Esophagus squamous epithelium (tissue), 5 donors: ENCODE data around the gene POU3F3. TPM values are rescaled to one million over a fixed set of nuclear protein-coding genes. Genes with fewer than 3 reads are reported as not detected.

ENCODE experiments used
- DNase-seq: peaks from one replicate; lab custom pipeline; 2025; lab: John Stamatoyannopoulos, UW
- H3K27ac ChIP-seq, 4 donors: fragments of 200-600 bp; sonication (generic); one replicate each; pipeline ENCODE4 v1.5.1; 2016 to 2019; ENCODE audit warnings: mild to moderate bottlenecking in 1 of 4
- H3K27me3 ChIP-seq, 4 donors: fragments of 200-600 bp; sonication (generic); 1 replicate in 3 of 4; 2 replicates in 1 of 4; pipeline versions ENCODE4 v1.5.1 to v1.6.0; 2017 to 2021; ENCODE audit warnings: antibody characterized with exemption in 1 of 4
- H3K36me3 ChIP-seq, 3 donors: fragments of 200-600 bp; sonication (generic); one replicate each; pipeline ENCODE4 v1.5.1; 2016 to 2019
- H3K4me1 ChIP-seq, 3 donors: fragments of 200-600 bp; sonication (generic); one replicate each; pipeline ENCODE4 v1.5.1; 2017 to 2019
- H3K4me3 ChIP-seq, 4 donors: fragments of 200-600 bp; sonication (generic); 1 replicate in 3 of 4; 2 replicates in 1 of 4; pipeline ENCODE4 v1.5.1; 2016 to 2019; ENCODE audit warnings: mild to moderate bottlenecking in 2 of 4, moderate library complexity in 1 of 4
- H3K9me3 ChIP-seq, 3 donors: fragments of 200-600 bp; sonication (generic); one replicate each; pipeline ENCODE4 v1.5.1; 2016 to 2019
- POLR2A ChIP-seq, 4 donors: fragments of 450-650 bp; IDR thresholded peaks; one replicate each; pipeline ENCODE4 v1.6.1; 2017; ENCODE audit warnings: antibody characterized with exemption in 4 of 4, mild to moderate bottlenecking in 4 of 4, moderate library complexity in 3 of 4
- WGBS, 2 donors: methylation state at CpG; one replicate each; pipeline ENCODE4 v1.1.5; 2018; 5-methylcytosine and 5-hydroxymethylcytosine counted together
- intact Hi-C: fragments of 100-400 bp; cut with DNase I; formaldehyde crosslinking; loops from one replicate; pipeline ENCODE4 v1.15.0; 2022
- total RNA-seq, 4 donors: library from RNA; depleted of rRNA; stranded (reverse); fragments of >200 nt; gene quantifications; one replicate each; pipeline ENCODE4 v1.1.0, GENCODE V29; 2016
- TF ChIP-seq, protein P1 (sequence below), 6 experiments: fragments of 450-650 bp in 4 of 6; fragments of 200-600 bp in 2 of 6; sonication (generic) in 2 of 6; IDR thresholded peaks; one replicate each; pipeline ENCODE4 v1.5.1; 2016 to 2019; ENCODE audit warnings: antibody characterized with exemption in 6 of 6, mild to moderate bottlenecking in 4 of 6, moderate library complexity in 4 of 6
- donor health status: DM: yes; HTN: yes; CAD: no.

POU3F3 gene
- total RNA-seq, 4 donors from 2014 or later: 0.09 TPM; not detected in 3

DNA sequence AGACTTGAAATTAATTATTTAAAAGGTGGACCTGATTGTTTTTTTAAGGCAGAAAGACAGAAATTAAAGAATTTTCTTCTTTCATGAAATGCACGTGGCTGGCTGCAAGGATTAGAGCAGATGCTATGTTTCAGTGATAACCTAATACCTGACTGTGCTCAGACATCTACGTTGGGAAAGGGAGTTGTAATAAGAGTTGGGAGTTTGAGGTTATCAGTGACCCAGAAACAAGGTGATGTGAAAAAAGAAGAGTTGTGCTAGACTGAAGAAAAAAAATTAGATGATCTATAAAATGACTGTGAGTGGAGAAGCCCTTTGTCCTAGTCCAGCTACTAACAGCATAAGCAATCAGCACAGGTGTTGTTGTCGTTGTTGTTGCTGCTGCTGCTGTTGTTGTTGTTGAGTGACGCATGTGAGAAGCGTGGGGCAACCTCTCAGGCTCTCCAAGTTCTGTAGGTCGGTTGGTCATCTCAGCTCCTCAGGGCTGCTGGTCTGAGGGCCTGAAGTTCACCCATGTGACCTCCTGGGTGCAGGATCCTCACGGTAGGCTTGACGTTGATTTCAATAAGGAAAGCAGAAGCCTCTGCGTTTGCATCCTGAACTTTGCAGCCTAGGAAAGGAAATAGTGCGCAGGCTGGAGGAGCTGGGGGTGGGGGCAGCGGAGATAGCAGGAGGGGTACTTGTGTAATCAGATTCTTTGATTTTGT lies 7.6 kb downstream of the POU3F3 start:
- no peak for TF ChIP-seq POLR2A (IDR thresholded peaks at IDR 0.05)
- TF ChIP-seq, protein P1, sequence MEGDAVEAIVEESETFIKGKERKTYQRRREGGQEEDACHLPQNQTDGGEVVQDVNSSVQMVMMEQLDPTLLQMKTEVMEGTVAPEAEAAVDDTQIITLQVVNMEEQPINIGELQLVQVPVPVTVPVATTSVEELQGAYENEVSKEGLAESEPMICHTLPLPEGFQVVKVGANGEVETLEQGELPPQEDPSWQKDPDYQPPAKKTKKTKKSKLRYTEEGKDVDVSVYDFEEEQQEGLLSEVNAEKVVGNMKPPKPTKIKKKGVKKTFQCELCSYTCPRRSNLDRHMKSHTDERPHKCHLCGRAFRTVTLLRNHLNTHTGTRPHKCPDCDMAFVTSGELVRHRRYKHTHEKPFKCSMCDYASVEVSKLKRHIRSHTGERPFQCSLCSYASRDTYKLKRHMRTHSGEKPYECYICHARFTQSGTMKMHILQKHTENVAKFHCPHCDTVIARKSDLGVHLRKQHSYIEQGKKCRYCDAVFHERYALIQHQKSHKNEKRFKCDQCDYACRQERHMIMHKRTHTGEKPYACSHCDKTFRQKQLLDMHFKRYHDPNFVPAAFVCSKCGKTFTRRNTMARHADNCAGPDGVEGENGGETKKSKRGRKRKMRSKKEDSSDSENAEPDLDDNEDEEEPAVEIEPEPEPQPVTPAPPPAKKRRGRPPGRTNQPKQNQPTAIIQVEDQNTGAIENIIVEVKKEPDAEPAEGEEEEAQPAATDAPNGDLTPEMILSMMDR (IDR thresholded peaks at IDR 0.05): no peak
- no peaks in the 10 kb centered on the region for H3K9me3 ChIP-seq
- H3K27ac ChIP-seq: no peak overlapping the region
- H3K4me1 ChIP-seq: peaks cover 3 to 38% (median 9%) of the 10 kb centered on the region in 3 donors
- peaks cover 26 to 100% (median 53%) of the 10 kb centered on the region in 4 donors for H3K27me3 ChIP-seq
- WGBS, 2 donors: 10 to 11% methylated on average over 11 of the region's 11 CpGs
- H3K36me3 ChIP-seq: no peaks in the 10 kb centered on the region
- no peak for DNase-seq
- peak overlapping the region in 1 of 4 donors; percentile 6 for H3K4me3 ChIP-seq
- intact Hi-C loops: no loop called here

GRCh38 chr2:104862058-104862941 lies 8.4 kb downstream of the POU3F3 start:
- Histone ChIP-seq H3K4me3 (peak overlapping the region in 1 of 4 donors; percentile 6), H3K9me3 (no peaks in the 10 kb centered on the region), H3K27ac (no peak overlapping the region), H3K4me1 (peaks cover 0 to 34% (median 5%) of the 10 kb centered on the region in 3 donors), H3K36me3 (no peaks in the 10 kb centered on the region), H3K27me3 (peaks cover 21 to 100% (median 55%) of the 10 kb centered on the region in 4 donors)
- intact Hi-C loops: no loop called here
- no peak for DNase-seq
- TF ChIP-seq, protein P1 (IDR thresholded peaks at IDR 0.05): no peak
- TF ChIP-seq POLR2A (IDR thresholded peaks at IDR 0.05): no peak
- 3 to 8% methylated on average over 9 to 23 of the region's 60 CpGs for WGBS, 2 donors

DNA sequence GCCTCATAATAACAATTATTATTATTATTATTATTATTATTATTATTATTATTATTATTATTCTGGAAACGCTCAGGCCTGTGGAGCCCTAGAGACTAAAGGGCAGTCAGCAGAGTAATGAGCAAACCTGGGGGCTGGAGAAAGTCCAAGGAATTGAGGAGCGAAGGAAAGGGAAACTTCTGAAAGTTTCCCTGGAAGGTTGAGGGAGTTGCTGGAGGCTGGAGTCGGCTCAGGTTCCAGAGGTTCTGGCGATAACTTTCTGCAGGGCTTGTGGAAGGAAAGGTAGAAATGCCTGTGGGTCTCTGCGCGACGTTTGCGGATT lies 9.2 kb downstream of the POU3F3 start:
- intact Hi-C loops: no loop called here
- WGBS, 2 donors: 14 to 23% methylated on average over 7 to 8 of the region's 8 CpGs

DNA sequence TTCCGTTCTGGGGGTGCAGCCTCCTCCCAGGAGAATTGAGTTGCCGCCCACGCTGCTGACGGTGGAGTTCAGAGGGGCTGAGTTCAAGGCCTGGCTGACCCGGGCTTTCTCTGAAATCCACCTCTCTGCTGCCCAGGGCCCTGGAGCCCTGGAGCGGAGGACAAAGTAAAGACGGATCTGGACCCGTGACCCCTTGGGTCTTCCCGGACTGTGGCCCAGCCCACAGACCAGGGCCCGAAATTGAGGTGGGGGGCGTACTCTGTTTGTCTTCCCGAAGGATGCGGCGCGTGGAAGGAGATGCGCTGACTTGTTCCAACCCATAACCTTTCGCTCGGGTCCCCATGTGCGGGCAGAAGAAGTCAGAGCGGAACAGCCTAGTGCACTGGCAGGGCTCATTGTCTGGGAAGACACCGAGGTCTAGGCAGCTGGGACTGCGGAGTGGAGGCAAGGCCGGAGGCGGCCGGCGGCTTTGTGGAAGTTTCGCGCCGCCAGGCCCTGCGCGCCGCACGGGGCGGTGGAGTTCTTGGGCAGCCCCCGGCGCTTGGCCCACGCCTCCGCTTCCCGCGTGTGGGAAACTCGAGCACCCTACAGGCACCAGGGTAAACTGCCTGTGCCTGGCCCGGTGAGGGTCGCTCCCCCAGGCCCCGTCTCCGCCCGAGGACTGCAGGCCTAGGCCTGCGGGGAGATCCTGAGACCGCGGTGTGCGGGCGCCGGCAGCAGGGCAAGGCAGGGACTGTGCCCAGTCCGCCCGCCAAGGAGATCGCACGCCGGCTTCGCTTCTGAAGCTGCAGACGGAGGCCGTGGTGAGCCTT lies 9.8 kb downstream of the POU3F3 start:
- Histone ChIP-seq H3K4me1 (peaks cover 0 to 30% (median 0%) of the 10 kb centered on the region in 3 donors), H3K9me3 (no peaks in the 10 kb centered on the region), H3K36me3 (no peaks in the 10 kb centered on the region), H3K27ac (no peak overlapping the region), H3K4me3 (no peak overlapping the region), H3K27me3 (peaks cover 17 to 100% (median 58%) of the 10 kb centered on the region in 4 donors)
- DNase-seq: no peak
- intact Hi-C loops: no loop called here
- TF ChIP-seq POLR2A (IDR thresholded peaks at IDR 0.05): no peak
- TF ChIP-seq, protein P1 (IDR thresholded peaks at IDR 0.05): no peak
- WGBS, 2 donors: 14 to 18% methylated on average over 5 to 10 of the region's 60 CpGs

More for the DNA sequence above, 9.2 kb downstream of the POU3F3 start:
- Histone ChIP-seq H3K27ac (no peak overlapping the region), H3K4me1 (peaks cover 0 to 30% (median 0%) of the 10 kb centered on the region in 3 donors), H3K4me3 (no peak overlapping the region), H3K9me3 (no peaks in the 10 kb centered on the region), H3K36me3 (no peaks in the 10 kb centered on the region), H3K27me3 (peaks cover 17 to 100% (median 58%) of the 10 kb centered on the region in 4 donors)
- no peak for DNase-seq
- no peak for TF ChIP-seq POLR2A (IDR thresholded peaks at IDR 0.05)
- TF ChIP-seq, protein P1 (IDR thresholded peaks at IDR 0.05): no peak
